ENCODE measurements around the gene ACOXL.

- TF ChIP-seq TBL1XR1 (IDR thresholded peaks at IDR 0.05; ENCODE audit: low read depth, low read length), result no peak
- TF ChIP-seq MYC (IDR thresholded peaks at IDR 0.05; ENCODE audit: insufficient read depth, insufficient read length, insufficient replicate concordance, low read length, severe bottlenecking), result no peak
- no peak for TF ChIP-seq POLR2A (IDR thresholded peaks at IDR 0.05; ENCODE audit: low read depth, low read length)
- TF ChIP-seq, protein P1, sequence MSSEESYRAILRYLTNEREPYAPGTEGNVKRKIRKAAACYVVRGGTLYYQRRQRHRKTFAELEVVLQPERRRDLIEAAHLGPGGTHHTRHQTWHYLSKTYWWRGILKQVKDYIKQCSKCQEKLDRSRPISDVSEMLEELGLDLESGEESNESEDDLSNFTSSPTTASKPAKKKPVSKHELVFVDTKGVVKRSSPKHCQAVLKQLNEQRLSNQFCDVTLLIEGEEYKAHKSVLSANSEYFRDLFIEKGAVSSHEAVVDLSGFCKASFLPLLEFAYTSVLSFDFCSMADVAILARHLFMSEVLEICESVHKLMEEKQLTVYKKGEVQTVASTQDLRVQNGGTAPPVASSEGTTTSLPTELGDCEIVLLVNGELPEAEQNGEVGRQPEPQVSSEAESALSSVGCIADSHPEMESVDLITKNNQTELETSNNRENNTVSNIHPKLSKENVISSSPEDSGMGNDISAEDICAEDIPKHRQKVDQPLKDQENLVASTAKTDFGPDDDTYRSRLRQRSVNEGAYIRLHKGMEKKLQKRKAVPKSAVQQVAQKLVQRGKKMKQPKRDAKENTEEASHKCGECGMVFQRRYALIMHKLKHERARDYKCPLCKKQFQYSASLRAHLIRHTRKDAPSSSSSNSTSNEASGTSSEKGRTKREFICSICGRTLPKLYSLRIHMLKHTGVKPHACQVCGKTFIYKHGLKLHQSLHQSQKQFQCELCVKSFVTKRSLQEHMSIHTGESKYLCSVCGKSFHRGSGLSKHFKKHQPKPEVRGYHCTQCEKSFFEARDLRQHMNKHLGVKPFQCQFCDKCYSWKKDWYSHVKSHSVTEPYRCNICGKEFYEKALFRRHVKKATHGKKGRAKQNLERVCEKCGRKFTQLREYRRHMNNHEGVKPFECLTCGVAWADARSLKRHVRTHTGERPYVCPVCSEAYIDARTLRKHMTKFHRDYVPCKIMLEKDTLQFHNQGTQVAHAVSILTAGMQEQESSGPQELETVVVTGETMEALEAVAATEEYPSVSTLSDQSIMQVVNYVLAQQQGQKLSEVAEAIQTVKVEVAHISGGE (CRISPR knock-in tag; IDR thresholded peaks at IDR 0.05), result no peak
- TF ChIP-seq, protein P2, sequence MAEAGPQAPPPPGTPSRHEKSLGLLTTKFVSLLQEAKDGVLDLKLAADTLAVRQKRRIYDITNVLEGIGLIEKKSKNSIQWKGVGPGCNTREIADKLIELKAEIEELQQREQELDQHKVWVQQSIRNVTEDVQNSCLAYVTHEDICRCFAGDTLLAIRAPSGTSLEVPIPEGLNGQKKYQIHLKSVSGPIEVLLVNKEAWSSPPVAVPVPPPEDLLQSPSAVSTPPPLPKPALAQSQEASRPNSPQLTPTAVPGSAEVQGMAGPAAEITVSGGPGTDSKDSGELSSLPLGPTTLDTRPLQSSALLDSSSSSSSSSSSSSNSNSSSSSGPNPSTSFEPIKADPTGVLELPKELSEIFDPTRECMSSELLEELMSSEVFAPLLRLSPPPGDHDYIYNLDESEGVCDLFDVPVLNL (IDR thresholded peaks at IDR 0.05; ENCODE audit: low read depth, low read length), result no peak
- no peak for TF ChIP-seq CREB1 (IDR thresholded peaks at IDR 0.05; ENCODE audit: low read depth)
- no peak for TF ChIP-seq TCF7 (IDR thresholded peaks at IDR 0.05; ENCODE audit: borderline replicate concordance)
- TF ChIP-seq, protein P3, sequence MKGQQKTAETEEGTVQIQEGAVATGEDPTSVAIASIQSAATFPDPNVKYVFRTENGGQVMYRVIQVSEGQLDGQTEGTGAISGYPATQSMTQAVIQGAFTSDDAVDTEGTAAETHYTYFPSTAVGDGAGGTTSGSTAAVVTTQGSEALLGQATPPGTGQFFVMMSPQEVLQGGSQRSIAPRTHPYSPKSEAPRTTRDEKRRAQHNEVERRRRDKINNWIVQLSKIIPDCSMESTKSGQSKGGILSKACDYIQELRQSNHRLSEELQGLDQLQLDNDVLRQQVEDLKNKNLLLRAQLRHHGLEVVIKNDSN (IDR thresholded peaks at IDR 0.05; ENCODE audit: borderline replicate concordance, extremely low read length, insufficient read depth, low read depth, low read length), result no peak
- TF ChIP-seq TCF12 (IDR thresholded peaks at IDR 0.05; ENCODE audit: low read depth, low read length), result no peak
Measured at GRCh38 chr2:110854355-110855081, 122.1 kb downstream of the ACOXL start.

Measured in GM12878 (cell line).